GM12874 (cell line): ENCODE data around the gene TLE1.

ENCODE experiments used
- TF ChIP-seq, protein P1 (sequence below): IDR thresholded peaks from 2 replicates; pipeline ENCODE4 v1.5.1; 2011; ENCODE audit warnings: low read depth, mild to moderate bottlenecking, control low read depth, low read length, moderate library complexity; ENCODE audit not compliant: insufficient read depth

TLE1 gene

DNA sequence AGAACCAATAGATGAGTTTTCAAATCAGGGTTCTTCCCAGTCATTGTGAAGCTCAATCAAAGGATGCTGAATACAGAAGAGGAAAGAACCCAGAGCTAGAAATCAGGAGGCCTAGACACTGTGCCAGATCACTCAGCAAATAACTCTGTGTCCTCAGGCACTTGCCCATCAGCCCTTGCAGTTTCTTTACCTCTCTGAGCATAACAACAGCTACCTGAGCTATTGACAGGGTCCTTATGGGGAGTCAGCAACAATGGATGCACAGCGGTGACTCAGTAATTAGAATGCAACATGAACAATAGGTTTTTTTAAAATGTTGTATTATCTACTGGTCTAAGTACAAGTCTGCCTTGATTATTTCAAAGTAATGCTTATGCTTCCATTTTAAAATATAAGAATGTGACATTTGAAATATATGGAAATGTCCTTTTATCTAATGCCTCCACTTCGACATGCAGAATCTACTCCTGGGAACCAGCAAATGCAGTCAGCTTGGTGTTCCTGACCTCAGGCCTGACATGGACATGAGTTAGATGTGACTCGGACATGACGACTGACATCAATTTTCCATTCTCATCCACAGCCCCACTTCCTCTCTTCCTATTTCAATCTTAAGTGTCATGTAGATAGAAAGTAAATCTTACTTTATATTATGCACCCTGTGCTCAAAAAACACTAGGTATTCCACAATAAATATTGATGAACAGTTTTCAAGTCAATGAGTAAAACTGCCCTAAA is 155.0 kb downstream of the TLE1 start:
- TF ChIP-seq, protein P1, sequence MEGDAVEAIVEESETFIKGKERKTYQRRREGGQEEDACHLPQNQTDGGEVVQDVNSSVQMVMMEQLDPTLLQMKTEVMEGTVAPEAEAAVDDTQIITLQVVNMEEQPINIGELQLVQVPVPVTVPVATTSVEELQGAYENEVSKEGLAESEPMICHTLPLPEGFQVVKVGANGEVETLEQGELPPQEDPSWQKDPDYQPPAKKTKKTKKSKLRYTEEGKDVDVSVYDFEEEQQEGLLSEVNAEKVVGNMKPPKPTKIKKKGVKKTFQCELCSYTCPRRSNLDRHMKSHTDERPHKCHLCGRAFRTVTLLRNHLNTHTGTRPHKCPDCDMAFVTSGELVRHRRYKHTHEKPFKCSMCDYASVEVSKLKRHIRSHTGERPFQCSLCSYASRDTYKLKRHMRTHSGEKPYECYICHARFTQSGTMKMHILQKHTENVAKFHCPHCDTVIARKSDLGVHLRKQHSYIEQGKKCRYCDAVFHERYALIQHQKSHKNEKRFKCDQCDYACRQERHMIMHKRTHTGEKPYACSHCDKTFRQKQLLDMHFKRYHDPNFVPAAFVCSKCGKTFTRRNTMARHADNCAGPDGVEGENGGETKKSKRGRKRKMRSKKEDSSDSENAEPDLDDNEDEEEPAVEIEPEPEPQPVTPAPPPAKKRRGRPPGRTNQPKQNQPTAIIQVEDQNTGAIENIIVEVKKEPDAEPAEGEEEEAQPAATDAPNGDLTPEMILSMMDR = no peak
